ENCODE measurements around the gene NFAT5. TPM values are rescaled to one million over a fixed set of nuclear protein-coding genes. Genes with fewer than 3 reads are reported as not detected.
A peak's percentile ranks its signal among the peaks of the same experiment; 100 is the strongest.
"Not testable (repeated sequence)": the region's sequence is repeated elsewhere in the genome, so short reads cannot be mapped to it uniquely, and the experiment has no call there.

The NFAT5 gene
- total RNA-seq, 2 donors from 2014 or later: 18.4 to 30.2 TPM

DNA sequence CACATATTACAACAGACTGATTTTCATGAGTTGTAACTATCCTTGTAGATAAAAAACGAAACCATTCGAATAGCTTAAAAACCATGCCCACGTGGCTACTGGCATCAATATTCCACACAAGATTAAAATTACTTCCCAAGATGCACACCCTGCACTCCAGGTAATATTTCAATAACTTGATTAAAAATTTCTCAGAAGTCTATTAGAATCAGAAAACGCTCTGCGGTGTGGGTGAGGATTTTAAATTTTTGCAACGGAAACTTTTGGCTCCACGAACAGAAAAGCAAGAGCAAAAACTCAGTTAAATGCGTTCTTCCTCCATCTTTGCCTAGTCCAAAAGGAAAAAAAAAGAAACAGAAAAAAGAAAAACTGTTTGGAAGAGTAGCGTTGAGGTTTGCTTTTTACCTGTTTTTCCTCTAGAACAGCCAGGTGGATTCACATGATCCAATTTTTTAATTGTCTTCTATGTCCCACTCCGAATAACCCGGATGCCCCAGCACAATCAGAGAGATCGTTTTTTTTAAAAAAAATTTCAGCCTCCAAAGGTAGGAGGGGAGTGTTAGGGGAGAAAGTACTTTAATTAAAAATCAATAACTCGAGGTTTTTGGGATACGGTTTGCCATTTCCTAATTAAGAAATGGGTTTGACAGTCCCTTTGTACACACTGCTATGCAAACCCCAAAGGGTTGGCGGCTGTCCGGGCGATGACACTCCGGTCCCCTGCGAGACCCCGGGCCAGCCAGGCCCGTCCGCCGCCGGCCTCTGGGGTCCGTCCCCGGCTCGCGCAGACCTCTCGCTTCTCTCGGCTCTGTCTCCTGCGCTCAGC, 708 bp upstream of the NFAT5 start:
- peak overlapping the region; percentile 91 to 96 for H3K9ac ChIP-seq (ENCODE audit: low read depth in 2 of 2, low read length in 2 of 2)
- H3K4me3 ChIP-seq: peak overlapping the region; percentile 60
- peaks cover 9% of the 10 kb centered on the region for H3K4me1 ChIP-seq
- no peaks in the 10 kb centered on the region for H3K27me3 ChIP-seq
- no peaks in the 10 kb centered on the region for H3K9me3 ChIP-seq
- intact Hi-C loops (cut with DNase I): loop anchor here (10.0 kb wide), 1 partner anchor 170 kb away; no protein-coding TSS in a partner anchor
- H3K36me3 ChIP-seq: no peaks in the 10 kb centered on the region
- H3K27ac ChIP-seq: peak overlapping the region; percentile 94
- TF ChIP-seq, protein P1, sequence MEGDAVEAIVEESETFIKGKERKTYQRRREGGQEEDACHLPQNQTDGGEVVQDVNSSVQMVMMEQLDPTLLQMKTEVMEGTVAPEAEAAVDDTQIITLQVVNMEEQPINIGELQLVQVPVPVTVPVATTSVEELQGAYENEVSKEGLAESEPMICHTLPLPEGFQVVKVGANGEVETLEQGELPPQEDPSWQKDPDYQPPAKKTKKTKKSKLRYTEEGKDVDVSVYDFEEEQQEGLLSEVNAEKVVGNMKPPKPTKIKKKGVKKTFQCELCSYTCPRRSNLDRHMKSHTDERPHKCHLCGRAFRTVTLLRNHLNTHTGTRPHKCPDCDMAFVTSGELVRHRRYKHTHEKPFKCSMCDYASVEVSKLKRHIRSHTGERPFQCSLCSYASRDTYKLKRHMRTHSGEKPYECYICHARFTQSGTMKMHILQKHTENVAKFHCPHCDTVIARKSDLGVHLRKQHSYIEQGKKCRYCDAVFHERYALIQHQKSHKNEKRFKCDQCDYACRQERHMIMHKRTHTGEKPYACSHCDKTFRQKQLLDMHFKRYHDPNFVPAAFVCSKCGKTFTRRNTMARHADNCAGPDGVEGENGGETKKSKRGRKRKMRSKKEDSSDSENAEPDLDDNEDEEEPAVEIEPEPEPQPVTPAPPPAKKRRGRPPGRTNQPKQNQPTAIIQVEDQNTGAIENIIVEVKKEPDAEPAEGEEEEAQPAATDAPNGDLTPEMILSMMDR (IDR thresholded peaks at IDR 0.05): no peak
- no peak for DNase-seq

DNA sequence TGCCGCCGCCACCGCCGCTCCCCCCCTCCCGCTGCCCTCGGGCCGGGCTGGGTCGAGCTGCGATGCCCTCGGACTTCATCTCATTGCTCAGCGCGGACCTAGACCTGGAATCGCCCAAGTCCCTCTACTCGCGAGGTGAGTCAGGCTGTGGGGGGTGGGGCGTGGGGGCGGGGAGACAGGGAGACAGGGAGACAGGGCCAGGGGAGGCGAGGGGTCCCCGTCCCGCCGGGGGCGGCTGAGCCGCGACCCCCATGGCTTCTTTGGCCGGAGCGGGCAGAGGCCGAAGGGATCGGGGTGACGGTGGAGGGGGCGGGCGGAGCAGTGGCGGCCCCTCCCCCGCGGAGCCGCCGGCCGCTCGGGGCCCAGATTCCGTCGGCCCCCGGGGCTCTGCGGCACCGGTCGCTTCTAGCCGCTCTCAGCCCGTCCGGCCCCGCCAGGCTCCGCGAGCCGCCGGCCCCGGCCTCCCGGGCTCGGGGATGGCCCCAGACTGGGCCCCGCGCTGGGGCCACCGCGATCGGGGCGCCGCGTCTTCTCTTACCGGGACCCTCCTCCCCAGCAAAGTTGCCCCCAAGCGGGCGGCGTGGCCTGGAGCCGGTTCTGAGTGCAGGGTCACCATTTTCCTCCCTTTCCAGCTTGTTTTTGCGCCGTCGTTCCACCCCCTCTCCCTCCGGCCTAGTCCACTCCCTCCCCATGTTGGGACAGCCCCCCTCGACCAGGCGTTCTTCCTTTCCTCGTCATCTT, 644 bp downstream of the NFAT5 start:
- Histone ChIP-seq H3K4me1 (peaks cover 9% of the 10 kb centered on the region), H3K9me3 (no peaks in the 10 kb centered on the region), H3K4me3 (peak overlapping the region; percentile 60), H3K36me3 (no peaks in the 10 kb centered on the region), H3K27ac (peak overlapping the region; percentile 94), H3K9ac (ENCODE audit: low read depth in 2 of 2, low read length in 2 of 2) (peak overlapping the region; percentile 96), H3K27me3 (no peaks in the 10 kb centered on the region)
- intact Hi-C loops (cut with DNase I): loop anchor here (10.0 kb wide), 1 partner anchor 172 kb away; no protein-coding TSS in a partner anchor
- TF ChIP-seq, protein P1 (IDR thresholded peaks at IDR 0.05): no peak
- peak; percentile 73 for DNase-seq

DNA sequence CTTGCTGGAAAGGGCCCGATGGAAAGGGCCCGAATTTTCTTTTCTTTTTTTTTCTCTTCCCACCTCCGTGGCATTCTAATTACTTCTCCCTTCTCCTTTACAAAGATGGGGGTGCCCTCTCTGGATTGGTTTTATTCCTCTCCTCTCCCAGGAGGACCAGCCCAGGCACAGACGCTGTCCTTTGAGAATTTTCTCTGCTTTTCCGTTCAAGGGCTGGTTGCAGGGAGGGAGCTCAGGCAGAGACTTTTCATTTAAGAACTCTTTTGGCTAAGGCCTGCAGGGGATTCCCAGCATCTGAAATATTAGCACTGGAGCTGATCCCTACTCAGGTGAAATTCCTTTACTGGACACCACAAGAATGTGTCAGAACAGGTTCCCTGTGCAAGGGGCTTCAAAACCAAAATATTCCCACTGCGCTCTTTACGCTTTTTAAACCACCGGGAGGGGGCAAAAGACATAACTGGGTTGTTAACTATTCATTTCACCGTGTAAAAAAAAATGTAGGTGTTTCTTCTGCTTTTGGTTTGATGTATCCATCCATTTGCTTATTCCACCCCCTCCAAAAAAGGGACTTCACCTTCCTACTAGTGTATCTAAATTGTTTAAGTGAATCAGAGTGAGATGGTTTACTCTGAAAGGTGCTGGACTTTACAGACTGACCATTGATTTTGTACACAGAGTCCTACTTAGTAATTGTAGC, 1.4 kb downstream of the NFAT5 start:
- Histone ChIP-seq H3K4me3 (peak overlapping the region; percentile 60), H3K9me3 (no peaks in the 10 kb centered on the region), H3K4me1 (peaks cover 6% of the 10 kb centered on the region), H3K27me3 (no peaks in the 10 kb centered on the region), H3K36me3 (no peaks in the 10 kb centered on the region), H3K9ac (ENCODE audit: low read depth in 2 of 2, low read length in 2 of 2) (peak overlapping the region; percentile 96), H3K27ac (peak overlapping the region; percentile 94)
- DNase-seq: no peak
- intact Hi-C loops (cut with DNase I): loop anchor here (10.0 kb wide), 1 partner anchor 172 kb away; no protein-coding TSS in a partner anchor
- TF ChIP-seq, protein P1 (IDR thresholded peaks at IDR 0.05): no peak

DNA sequence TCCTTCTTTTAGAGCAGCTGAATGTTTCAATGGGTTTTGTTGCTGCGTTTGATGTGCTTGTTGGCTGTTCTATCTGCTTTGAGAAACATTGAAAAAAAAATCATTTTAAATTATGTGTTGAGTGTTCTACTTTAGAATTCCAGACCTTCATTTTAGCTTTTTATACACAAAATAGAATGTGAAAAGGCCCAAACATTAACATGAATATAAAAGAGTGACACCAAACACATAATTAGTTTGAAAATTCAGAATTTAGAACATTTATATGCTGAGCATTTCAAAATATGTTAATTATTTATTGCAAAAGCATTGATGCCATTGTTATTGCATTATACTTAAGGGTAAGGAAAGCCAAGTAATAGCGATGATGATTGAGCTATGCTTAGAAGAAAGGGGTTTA, 2.9 kb downstream of the NFAT5 start:
- Histone ChIP-seq H3K4me1 (peaks cover 6% of the 10 kb centered on the region), H3K9me3 (no peaks in the 10 kb centered on the region), H3K27ac (no peak overlapping the region), H3K36me3 (no peaks in the 10 kb centered on the region), H3K4me3 (no peak overlapping the region), H3K27me3 (no peaks in the 10 kb centered on the region), H3K9ac (ENCODE audit: low read depth in 2 of 2, low read length in 2 of 2) (no peak overlapping the region)
- intact Hi-C loops (cut with DNase I): loop anchor here (10.0 kb wide), 1 partner anchor 174 kb away; no protein-coding TSS in a partner anchor
- TF ChIP-seq, protein P1 (IDR thresholded peaks at IDR 0.05): no peak
- DNase-seq: no peak

DNA sequence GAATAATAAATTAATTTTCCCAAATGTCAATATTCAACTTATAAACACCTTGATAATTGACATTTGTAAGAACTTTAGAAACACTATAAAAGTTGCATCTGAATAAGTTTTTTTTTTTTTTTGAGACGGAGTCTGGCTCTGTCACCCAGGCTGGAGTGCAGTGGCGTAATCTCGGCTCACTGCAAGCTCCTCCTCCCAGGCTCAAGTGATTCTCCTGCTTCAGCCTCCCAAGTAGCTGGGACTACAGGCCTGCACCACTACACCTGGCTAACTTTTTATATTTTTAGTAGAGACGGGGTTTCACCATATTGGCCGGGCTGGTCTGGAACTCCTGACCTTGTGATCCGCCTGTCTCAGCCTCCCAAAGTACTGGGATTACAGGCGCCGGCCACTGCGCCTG, 13.0 kb downstream of the NFAT5 start:
- H3K27ac ChIP-seq; H3K4me3 ChIP-seq; DNase-seq; H3K9ac ChIP-seq (ENCODE audit: low read depth in 2 of 2, low read length in 2 of 2); H3K36me3 ChIP-seq; intact Hi-C loops (cut with DNase I); H3K27me3 ChIP-seq; H3K9me3 ChIP-seq; H3K4me1 ChIP-seq: not testable (repeated sequence)

Data from colonic mucosa (tissue), 4 donors.